HG03135 (cell line): ENCODE measurements around the gene TNFRSF14.
A peak's percentile ranks its signal among the peaks of the same experiment; 100 is the strongest.
"Not testable (repeated sequence)": the region's sequence is repeated elsewhere in the genome, so short reads cannot be mapped to it uniquely, and the experiment has no call there.

ENCODE experiments used
- ATAC-seq: cut with Tn5 transposase; IDR thresholded peaks from one replicate; pipeline ENCODE4 v1.9.1; 2021; ENCODE audit warnings: mild to moderate bottlenecking, moderate library complexity; ENCODE audit not compliant: unreplicated experiment

TNFRSF14 gene

GRCh38 chr1:2552189-2552588, 4.0 kb upstream of the TNFRSF14 start:
- ATAC-seq, result no peak

- ATAC-seq, result not testable (repeated sequence)
Measured at GRCh38 chr1:2553076-2553475, 3.1 kb upstream of the TNFRSF14 start.

- no peak for ATAC-seq
Measured at GRCh38 chr1:2553871-2554620, 2.1 kb upstream of the TNFRSF14 start.

- ATAC-seq, result no peak
Measured at GRCh38 chr1:2554621-2555387, 1.4 kb upstream of the TNFRSF14 start.

GRCh38 chr1:2555634-2556276, 416 bp upstream of the TNFRSF14 start:
- ATAC-seq, result peak; percentile 31

- peak; percentile 16 for ATAC-seq
Measured at GRCh38 chr1:2556678-2557481, 709 bp downstream of the TNFRSF14 start.

- no peak for ATAC-seq
Measured at GRCh38 chr1:2557482-2558400, 1.6 kb downstream of the TNFRSF14 start.

GRCh38 chr1:2558420-2558819, 2.2 kb downstream of the TNFRSF14 start:
- no peak for ATAC-seq

- no peak for ATAC-seq
Measured at GRCh38 chr1:2558861-2559260, 2.7 kb downstream of the TNFRSF14 start.

- no peak for ATAC-seq
Measured at GRCh38 chr1:2559509-2560298, 3.5 kb downstream of the TNFRSF14 start.

- ATAC-seq, result no peak
Measured at GRCh38 chr1:2560299-2561073, 4.3 kb downstream of the TNFRSF14 start.

- no peak for ATAC-seq
Measured at GRCh38 chr1:2561446-2561845, 5.3 kb downstream of the TNFRSF14 start.

- no peak for ATAC-seq
Measured at GRCh38 chr1:2561898-2562895, 6.0 kb downstream of the TNFRSF14 start.

GRCh38 chr1:2563205-2563604, 7.0 kb downstream of the TNFRSF14 start:
- ATAC-seq, result no peak

- ATAC-seq, result no peak
Measured at GRCh38 chr1:2564006-2564814, 8.0 kb downstream of the TNFRSF14 start.

- no peak for ATAC-seq
Measured at GRCh38 chr1:2564815-2565374, 8.7 kb downstream of the TNFRSF14 start.
